Measurements from ENCODE around the gene PLXDC1. TPM values are rescaled to one million over a fixed set of nuclear protein-coding genes. Genes with fewer than 3 reads are reported as not detected.
"Not testable (repeated sequence)": the region's sequence is repeated elsewhere in the genome, so short reads cannot be mapped to it uniquely, and the experiment has no call there.

Gene PLXDC1
- total RNA-seq, 1 experiment from 2014 or later, result 0.64 TPM

GRCh38 chr17:39126436-39126835, 25.0 kb downstream of the PLXDC1 start:
- no peak for DNase-seq (ENCODE audit: low spot score)

- no peak for DNase-seq (ENCODE audit: low spot score)
Measured at GRCh38 chr17:39125143-39125875, 26.1 kb downstream of the PLXDC1 start.

GRCh38 chr17:39123627-39124026, 27.8 kb downstream of the PLXDC1 start:
- DNase-seq (ENCODE audit: low spot score), result peak; percentile 67

GRCh38 chr17:39122991-39123390, 28.4 kb downstream of the PLXDC1 start:
- DNase-seq (ENCODE audit: low spot score), result no peak

GRCh38 chr17:39121919-39122318, 29.5 kb downstream of the PLXDC1 start:
- not testable (repeated sequence) for DNase-seq (ENCODE audit: low spot score)

GRCh38 chr17:39118674-39119419, 32.6 kb downstream of the PLXDC1 start:
- no peak for DNase-seq (ENCODE audit: low spot score)

- no peak for DNase-seq (ENCODE audit: low spot score)
Measured at GRCh38 chr17:39116224-39116623, 35.2 kb downstream of the PLXDC1 start.

- DNase-seq (ENCODE audit: low spot score), result peak; percentile 33
Measured at GRCh38 chr17:39115135-39115534, 36.3 kb downstream of the PLXDC1 start.

- DNase-seq (ENCODE audit: low spot score), result no peak
Measured at GRCh38 chr17:39114723-39115122, 36.7 kb downstream of the PLXDC1 start.

GRCh38 chr17:39113871-39114270, 37.6 kb downstream of the PLXDC1 start:
- DNase-seq (ENCODE audit: low spot score), result no peak

- DNase-seq (ENCODE audit: low spot score), result peak; percentile 43
Measured at GRCh38 chr17:39110435-39111136, 40.9 kb downstream of the PLXDC1 start.

- DNase-seq (ENCODE audit: low spot score), result no peak
Measured at GRCh38 chr17:39108461-39109375, 42.7 kb downstream of the PLXDC1 start.

GRCh38 chr17:39107973-39108372, 43.5 kb downstream of the PLXDC1 start:
- no peak for DNase-seq (ENCODE audit: low spot score)

- no peak for DNase-seq (ENCODE audit: low spot score)
Measured at GRCh38 chr17:39107155-39107554, 44.3 kb downstream of the PLXDC1 start.

- no peak for DNase-seq (ENCODE audit: low spot score)
Measured at GRCh38 chr17:39105705-39106104, 45.7 kb downstream of the PLXDC1 start.

- no peak for DNase-seq (ENCODE audit: low spot score)
Measured at GRCh38 chr17:39104657-39105056, 46.8 kb downstream of the PLXDC1 start.

GRCh38 chr17:39104046-39104445, 47.4 kb downstream of the PLXDC1 start:
- DNase-seq (ENCODE audit: low spot score), result no peak

GRCh38 chr17:39101091-39101490, 50.3 kb downstream of the PLXDC1 start:
- no peak for DNase-seq (ENCODE audit: low spot score)

GRCh38 chr17:39100530-39100929, 50.9 kb downstream of the PLXDC1 start:
- DNase-seq (ENCODE audit: low spot score), result no peak

GRCh38 chr17:39099663-39100286, 51.7 kb downstream of the PLXDC1 start:
- DNase-seq (ENCODE audit: low spot score), result no peak

- DNase-seq (ENCODE audit: low spot score), result no peak
Measured at GRCh38 chr17:39098588-39098987, 52.8 kb downstream of the PLXDC1 start.
